ENCODE measurements around the gene ALK. TPM values are rescaled to one million over a fixed set of nuclear protein-coding genes. Genes with fewer than 3 reads are reported as not detected.

ALK gene
- total and polyA plus RNA-seq, 2 experiments from 2014 or later, result 0.35 TPM; not detected in 1

DNA sequence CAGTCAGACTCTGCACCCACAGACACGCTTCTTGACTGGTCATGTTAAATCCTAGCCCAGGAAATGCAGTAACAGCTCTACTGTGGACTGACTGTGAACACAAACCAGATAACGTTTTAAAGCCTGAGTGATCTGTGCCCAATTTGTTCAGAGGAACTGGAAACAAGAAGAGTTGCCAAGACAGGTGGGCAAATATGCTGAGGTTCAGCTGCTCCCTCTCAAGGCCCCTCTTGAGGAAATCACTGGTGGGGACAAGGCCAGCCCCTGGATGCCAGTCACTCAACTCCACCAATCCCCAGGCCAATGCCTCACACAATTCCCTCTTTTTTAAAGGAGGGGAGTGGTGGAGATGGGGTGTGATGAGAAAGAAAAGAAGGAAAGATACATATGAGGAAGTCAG, 261.2 kb downstream of the ALK start:
- Histone ChIP-seq H3K9me2 (ENCODE audit: insufficient read depth) (no peaks in the 10 kb centered on the region; the same call in 1 of the 2 replicates), H4K20me1 (replicated peaks; ENCODE audit: insufficient read depth) (no peaks in the 10 kb centered on the region), H3K36me3 (ENCODE audit: insufficient read depth) (no peaks in the 10 kb centered on the region), H3K4me2 (no peak overlapping the region), H3K79me2 (replicated peaks; ENCODE audit: insufficient read depth) (no peaks in the 10 kb centered on the region), H2AFZ (no peak overlapping the region), H3K4me1 (ENCODE audit: insufficient read depth) (no peaks in the 10 kb centered on the region), H3K27me3 (ENCODE audit: insufficient read depth) (no peaks in the 10 kb centered on the region), H3K4me3 (no peak overlapping the region), H3K27ac (ENCODE audit: low read depth) (no peak overlapping the region), H3F3A (replicated peaks; ENCODE audit: low read depth) (no peaks in the 10 kb centered on the region)
- H3K27me3 Mint-ChIP-seq (ENCODE audit: insufficient read depth, low read depth, poor library complexity), result peaks cover 3% of the 10 kb centered on the region
- ATAC-seq (no peak), DNase-seq (ENCODE audit: low spot score) (no peak)
- no peaks in the 10 kb centered on the region for H3K9me3 Mint-ChIP-seq
- H3K27ac Mint-ChIP-seq, result no peak overlapping the region
- no peaks in the 10 kb centered on the region for H3K36me3 Mint-ChIP-seq (ENCODE audit: low read depth)
- TF ChIP-seq, protein P1, sequence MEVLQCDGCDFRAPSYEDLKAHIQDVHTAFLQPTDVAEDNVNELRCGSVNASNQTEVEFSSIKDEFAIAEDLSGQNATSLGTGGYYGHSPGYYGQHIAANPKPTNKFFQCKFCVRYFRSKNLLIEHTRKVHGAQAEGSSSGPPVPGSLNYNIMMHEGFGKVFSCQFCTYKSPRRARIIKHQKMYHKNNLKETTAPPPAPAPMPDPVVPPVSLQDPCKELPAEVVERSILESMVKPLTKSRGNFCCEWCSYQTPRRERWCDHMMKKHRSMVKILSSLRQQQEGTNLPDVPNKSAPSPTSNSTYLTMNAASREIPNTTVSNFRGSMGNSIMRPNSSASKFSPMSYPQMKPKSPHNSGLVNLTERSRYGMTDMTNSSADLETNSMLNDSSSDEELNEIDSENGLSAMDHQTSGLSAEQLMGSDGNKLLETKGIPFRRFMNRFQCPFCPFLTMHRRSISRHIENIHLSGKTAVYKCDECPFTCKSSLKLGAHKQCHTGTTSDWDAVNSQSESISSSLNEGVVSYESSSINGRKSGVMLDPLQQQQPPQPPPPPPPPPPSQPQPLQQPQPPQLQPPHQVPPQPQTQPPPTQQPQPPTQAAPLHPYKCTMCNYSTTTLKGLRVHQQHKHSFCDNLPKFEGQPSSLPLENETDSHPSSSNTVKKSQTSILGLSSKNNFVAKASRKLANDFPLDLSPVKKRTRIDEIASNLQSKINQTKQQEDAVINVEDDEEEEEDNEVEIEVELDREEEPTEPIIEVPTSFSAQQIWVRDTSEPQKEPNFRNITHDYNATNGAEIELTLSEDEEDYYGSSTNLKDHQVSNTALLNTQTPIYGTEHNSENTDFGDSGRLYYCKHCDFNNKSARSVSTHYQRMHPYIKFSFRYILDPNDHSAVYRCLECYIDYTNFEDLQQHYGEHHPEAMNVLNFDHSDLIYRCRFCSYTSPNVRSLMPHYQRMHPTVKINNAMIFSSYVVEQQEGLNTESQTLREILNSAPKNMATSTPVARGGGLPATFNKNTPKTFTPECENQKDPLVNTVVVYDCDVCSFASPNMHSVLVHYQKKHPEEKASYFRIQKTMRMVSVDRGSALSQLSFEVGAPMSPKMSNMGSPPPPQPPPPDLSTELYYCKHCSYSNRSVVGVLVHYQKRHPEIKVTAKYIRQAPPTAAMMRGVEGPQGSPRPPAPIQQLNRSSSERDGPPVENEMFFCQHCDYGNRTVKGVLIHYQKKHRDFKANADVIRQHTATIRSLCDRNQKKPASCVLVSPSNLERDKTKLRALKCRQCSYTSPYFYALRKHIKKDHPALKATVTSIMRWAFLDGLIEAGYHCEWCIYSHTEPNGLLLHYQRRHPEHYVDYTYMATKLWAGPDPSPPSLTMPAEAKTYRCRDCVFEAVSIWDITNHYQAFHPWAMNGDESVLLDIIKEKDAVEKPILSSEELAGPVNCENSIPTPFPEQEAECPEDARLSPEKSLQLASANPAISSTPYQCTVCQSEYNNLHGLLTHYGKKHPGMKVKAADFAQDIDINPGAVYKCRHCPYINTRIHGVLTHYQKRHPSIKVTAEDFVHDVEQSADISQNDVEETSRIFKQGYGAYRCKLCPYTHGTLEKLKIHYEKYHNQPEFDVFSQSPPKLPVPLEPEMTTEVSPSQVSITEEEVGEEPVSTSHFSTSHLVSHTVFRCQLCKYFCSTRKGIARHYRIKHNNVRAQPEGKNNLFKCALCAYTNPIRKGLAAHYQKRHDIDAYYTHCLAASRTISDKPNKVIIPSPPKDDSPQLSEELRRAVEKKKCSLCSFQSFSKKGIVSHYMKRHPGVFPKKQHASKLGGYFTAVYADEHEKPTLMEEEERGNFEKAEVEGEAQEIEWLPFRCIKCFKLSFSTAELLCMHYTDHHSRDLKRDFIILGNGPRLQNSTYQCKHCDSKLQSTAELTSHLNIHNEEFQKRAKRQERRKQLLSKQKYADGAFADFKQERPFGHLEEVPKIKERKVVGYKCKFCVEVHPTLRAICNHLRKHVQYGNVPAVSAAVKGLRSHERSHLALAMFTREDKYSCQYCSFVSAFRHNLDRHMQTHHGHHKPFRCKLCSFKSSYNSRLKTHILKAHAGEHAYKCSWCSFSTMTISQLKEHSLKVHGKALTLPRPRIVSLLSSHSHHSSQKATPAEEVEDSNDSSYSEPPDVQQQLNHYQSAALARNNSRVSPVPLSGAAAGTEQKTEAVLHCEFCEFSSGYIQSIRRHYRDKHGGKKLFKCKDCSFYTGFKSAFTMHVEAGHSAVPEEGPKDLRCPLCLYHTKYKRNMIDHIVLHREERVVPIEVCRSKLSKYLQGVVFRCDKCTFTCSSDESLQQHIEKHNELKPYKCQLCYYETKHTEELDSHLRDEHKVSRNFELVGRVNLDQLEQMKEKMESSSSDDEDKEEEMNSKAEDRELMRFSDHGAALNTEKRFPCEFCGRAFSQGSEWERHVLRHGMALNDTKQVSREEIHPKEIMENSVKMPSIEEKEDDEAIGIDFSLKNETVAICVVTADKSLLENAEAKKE (CRISPR knock-in tag; IDR thresholded peaks at IDR 0.05), result no peak
- TF ChIP-seq CREB1 (CRISPR knock-in tag; IDR thresholded peaks at IDR 0.05; ENCODE audit: low read depth), result no peak
- TF ChIP-seq POLR2AphosphoS5 (IDR thresholded peaks at IDR 0.05; ENCODE audit: low read depth), result no peak
- no peak for TF ChIP-seq NANOG (IDR thresholded peaks at IDR 0.05; ENCODE audit: borderline replicate concordance)
- no peak for TF ChIP-seq ZNF331 (CRISPR knock-in tag; IDR thresholded peaks at IDR 0.05; ENCODE audit: low read depth)
- TF ChIP-seq STAT1 (IDR thresholded peaks at IDR 0.05; ENCODE audit: unreplicated experiment), result no peak
- no peak for TF ChIP-seq EZH2phosphoT487 (IDR thresholded peaks at IDR 0.05; ENCODE audit: unreplicated experiment)
- TF ChIP-seq, protein P2, sequence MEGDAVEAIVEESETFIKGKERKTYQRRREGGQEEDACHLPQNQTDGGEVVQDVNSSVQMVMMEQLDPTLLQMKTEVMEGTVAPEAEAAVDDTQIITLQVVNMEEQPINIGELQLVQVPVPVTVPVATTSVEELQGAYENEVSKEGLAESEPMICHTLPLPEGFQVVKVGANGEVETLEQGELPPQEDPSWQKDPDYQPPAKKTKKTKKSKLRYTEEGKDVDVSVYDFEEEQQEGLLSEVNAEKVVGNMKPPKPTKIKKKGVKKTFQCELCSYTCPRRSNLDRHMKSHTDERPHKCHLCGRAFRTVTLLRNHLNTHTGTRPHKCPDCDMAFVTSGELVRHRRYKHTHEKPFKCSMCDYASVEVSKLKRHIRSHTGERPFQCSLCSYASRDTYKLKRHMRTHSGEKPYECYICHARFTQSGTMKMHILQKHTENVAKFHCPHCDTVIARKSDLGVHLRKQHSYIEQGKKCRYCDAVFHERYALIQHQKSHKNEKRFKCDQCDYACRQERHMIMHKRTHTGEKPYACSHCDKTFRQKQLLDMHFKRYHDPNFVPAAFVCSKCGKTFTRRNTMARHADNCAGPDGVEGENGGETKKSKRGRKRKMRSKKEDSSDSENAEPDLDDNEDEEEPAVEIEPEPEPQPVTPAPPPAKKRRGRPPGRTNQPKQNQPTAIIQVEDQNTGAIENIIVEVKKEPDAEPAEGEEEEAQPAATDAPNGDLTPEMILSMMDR (conservative IDR thresholded peaks at IDR 0.05; ENCODE audit: low read depth in 2 of 2), result no peak
- TF ChIP-seq ZNF114 (CRISPR knock-in tag; IDR thresholded peaks at IDR 0.05), result no peak
- TF ChIP-seq JUNB (IDR thresholded peaks at IDR 0.05; ENCODE audit: unreplicated experiment), result no peak
- TF ChIP-seq, protein P3, sequence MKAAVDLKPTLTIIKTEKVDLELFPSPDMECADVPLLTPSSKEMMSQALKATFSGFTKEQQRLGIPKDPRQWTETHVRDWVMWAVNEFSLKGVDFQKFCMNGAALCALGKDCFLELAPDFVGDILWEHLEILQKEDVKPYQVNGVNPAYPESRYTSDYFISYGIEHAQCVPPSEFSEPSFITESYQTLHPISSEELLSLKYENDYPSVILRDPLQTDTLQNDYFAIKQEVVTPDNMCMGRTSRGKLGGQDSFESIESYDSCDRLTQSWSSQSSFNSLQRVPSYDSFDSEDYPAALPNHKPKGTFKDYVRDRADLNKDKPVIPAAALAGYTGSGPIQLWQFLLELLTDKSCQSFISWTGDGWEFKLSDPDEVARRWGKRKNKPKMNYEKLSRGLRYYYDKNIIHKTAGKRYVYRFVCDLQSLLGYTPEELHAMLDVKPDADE (IDR thresholded peaks at IDR 0.05), result no peak
- TF ChIP-seq, protein P4, sequence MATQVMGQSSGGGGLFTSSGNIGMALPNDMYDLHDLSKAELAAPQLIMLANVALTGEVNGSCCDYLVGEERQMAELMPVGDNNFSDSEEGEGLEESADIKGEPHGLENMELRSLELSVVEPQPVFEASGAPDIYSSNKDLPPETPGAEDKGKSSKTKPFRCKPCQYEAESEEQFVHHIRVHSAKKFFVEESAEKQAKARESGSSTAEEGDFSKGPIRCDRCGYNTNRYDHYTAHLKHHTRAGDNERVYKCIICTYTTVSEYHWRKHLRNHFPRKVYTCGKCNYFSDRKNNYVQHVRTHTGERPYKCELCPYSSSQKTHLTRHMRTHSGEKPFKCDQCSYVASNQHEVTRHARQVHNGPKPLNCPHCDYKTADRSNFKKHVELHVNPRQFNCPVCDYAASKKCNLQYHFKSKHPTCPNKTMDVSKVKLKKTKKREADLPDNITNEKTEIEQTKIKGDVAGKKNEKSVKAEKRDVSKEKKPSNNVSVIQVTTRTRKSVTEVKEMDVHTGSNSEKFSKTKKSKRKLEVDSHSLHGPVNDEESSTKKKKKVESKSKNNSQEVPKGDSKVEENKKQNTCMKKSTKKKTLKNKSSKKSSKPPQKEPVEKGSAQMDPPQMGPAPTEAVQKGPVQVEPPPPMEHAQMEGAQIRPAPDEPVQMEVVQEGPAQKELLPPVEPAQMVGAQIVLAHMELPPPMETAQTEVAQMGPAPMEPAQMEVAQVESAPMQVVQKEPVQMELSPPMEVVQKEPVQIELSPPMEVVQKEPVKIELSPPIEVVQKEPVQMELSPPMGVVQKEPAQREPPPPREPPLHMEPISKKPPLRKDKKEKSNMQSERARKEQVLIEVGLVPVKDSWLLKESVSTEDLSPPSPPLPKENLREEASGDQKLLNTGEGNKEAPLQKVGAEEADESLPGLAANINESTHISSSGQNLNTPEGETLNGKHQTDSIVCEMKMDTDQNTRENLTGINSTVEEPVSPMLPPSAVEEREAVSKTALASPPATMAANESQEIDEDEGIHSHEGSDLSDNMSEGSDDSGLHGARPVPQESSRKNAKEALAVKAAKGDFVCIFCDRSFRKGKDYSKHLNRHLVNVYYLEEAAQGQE (IDR thresholded peaks at IDR 0.05; ENCODE audit: unreplicated experiment), result no peak
- TF ChIP-seq EZH2 (IDR thresholded peaks at IDR 0.05; ENCODE audit: low read depth, unreplicated experiment), result no peak
- H3K4me1 Mint-ChIP-seq, result no peaks in the 10 kb centered on the region
- H3K4me3 Mint-ChIP-seq, result no peak overlapping the region
